Endothelial cell of umbilical vein (primary cell): ENCODE measurements around the gene NAV3. TPM values are rescaled to one million over a fixed set of nuclear protein-coding genes. Genes with fewer than 3 reads are reported as not detected.

ENCODE experiments used
- BruUV-seq: library from RNA; stranded (reverse); fragments of 400-500 nt; replicated peaks from 2 replicates; lab custom pipeline; 2021; lab: Mats Ljungman, UMichigan
- CTCF ChIA-PET: fragments of 300-600, 350-600 bp; sonication (Branson Sonifier 250); formaldehyde crosslinking; loops from one replicate; lab custom pipeline; 2021; ENCODE audit warnings: antibody characterized with exemption, inconsistent platforms; lab: Charles Lee
- POLR2A ChIA-PET: fragments of 300-600, 350-600 bp; sonication (Branson Sonifier 250); formaldehyde crosslinking; loops from one replicate; lab custom pipeline; 2021; ENCODE audit warnings: antibody characterized with exemption, inconsistent platforms; lab: Charles Lee
- DNase-seq: peaks from one replicate; pipeline ENCODE4 v3.0.0-alpha.2; 2011; ENCODE audit warnings: low read depth, low spot score
- FAIRE-seq: peaks from 2 replicates; lab custom pipeline; 2011; peaks lifted over from hg19 to GRCh38; lab: Jason Lieb, UNC
- H2AFZ ChIP-seq: 2 replicates; pipeline ENCODE4 v1.6.0; 2012; ENCODE audit warnings: low read depth, low read length, control low read depth, inconsistent platforms
- H3K27ac ChIP-seq: 2 replicates; pipeline ENCODE4 v1.5.1; 2011; ENCODE audit warnings: low read depth, mild to moderate bottlenecking, control low read depth, low read length, moderate library complexity; ENCODE audit not compliant: insufficient read depth
- H3K27me3 ChIP-seq, 2 experiments: 2 replicates each; pipeline versions ENCODE4 v1.6.0 to v1.6.1; 2011; ENCODE audit warnings: low read length in 2 of 2, mixed read lengths in 1 of 2; ENCODE audit not compliant: control insufficient read depth in 2 of 2, insufficient read depth in 2 of 2
- H3K36me3 ChIP-seq, 2 experiments: 2 replicates in 1 of 2; 3 replicates in 1 of 2; pipeline ENCODE4 v1.5.1; 2011; ENCODE audit warnings: low read length in 2 of 2, mild to moderate bottlenecking in 1 of 2, moderate library complexity in 1 of 2; ENCODE audit not compliant: control insufficient read depth in 2 of 2, insufficient read depth in 2 of 2; ENCODE audit errors: extremely low read depth in 1 of 2
- H3K4me1 ChIP-seq: 3 replicates; pipeline ENCODE4 v1.5.1; 2011; ENCODE audit warnings: mild to moderate bottlenecking, low read length; ENCODE audit not compliant: control insufficient read depth, insufficient read depth; ENCODE audit errors: extremely low read depth
- H3K4me2 ChIP-seq: 2 replicates; pipeline ENCODE4 v1.6.1; 2011; ENCODE audit warnings: low read length, control low read depth, mixed read lengths; ENCODE audit not compliant: insufficient read depth
- H3K4me3 ChIP-seq, 3 experiments: fragments of 200-600 bp in 1 of 3; sonication (generic), shearing (Covaris generic) in 1 of 3; replicated peaks in 1 of 3; 2 replicates each; pipeline ENCODE4 v1.5.1; 2011 to 2016; ENCODE audit warnings: control low read depth in 3 of 3, low read length in 3 of 3, mild to moderate bottlenecking in 2 of 3, inconsistent platforms in 1 of 3, low read depth in 1 of 3, moderate library complexity in 1 of 3; ENCODE audit not compliant: insufficient read depth in 1 of 3
- H3K79me2 ChIP-seq: 2 replicates; pipeline ENCODE4 v1.6.0; 2012; ENCODE audit warnings: low read length, inconsistent platforms; ENCODE audit not compliant: control insufficient read depth, insufficient read depth
- H3K9ac ChIP-seq: replicated peaks from 2 replicates; pipeline ENCODE3; 2011; ENCODE audit warnings: low read length, control low read depth; ENCODE audit not compliant: insufficient read depth; ENCODE audit errors: extremely low read depth
- H3K9me1 ChIP-seq: replicated peaks from 3 replicates; pipeline ENCODE4 v1.6.0; 2011; ENCODE audit warnings: mild to moderate bottlenecking, low read length; ENCODE audit not compliant: control insufficient read depth, insufficient read depth; ENCODE audit errors: extremely low read depth
- H3K9me3 ChIP-seq: replicated peaks from 2 replicates; pipeline ENCODE4 v1.5.1; 2012; ENCODE audit warnings: low read length, inconsistent platforms; ENCODE audit not compliant: control insufficient read depth, insufficient read depth
- H4K20me1 ChIP-seq: replicated peaks from 2 replicates; pipeline ENCODE3; 2011; ENCODE audit warnings: mild to moderate bottlenecking, low read length; ENCODE audit not compliant: control insufficient read depth, insufficient read depth; ENCODE audit errors: extremely low read depth
- EZH2 ChIP-seq: IDR thresholded peaks from 2 replicates; pipeline ENCODE4 v1.6.1; 2012; ENCODE audit warnings: borderline replicate concordance, low read depth, mild to moderate bottlenecking, moderate library complexity, low read length, inconsistent platforms; ENCODE audit not compliant: severe bottlenecking
- FOS ChIP-seq: IDR thresholded peaks from 2 replicates; pipeline ENCODE4 v1.6.1; 2011; ENCODE audit warnings: mild to moderate bottlenecking, low read length, moderate library complexity, borderline replicate concordance; ENCODE audit not compliant: insufficient read depth
- GATA2 ChIP-seq: IDR thresholded peaks from 2 replicates; pipeline ENCODE4 v1.7.0; 2011; ENCODE audit warnings: low read depth, mild to moderate bottlenecking, moderate library complexity, mixed read lengths, low read length; ENCODE audit not compliant: insufficient read length, insufficient read depth
- JUN ChIP-seq: IDR thresholded peaks from 2 replicates; pipeline ENCODE4 v1.6.1; 2011; ENCODE audit warnings: borderline replicate concordance, low read depth; ENCODE audit not compliant: insufficient read length, insufficient read depth
- MYC ChIP-seq: IDR thresholded peaks from one replicate; pipeline ENCODE4 v1.6.1; 2011; ENCODE audit warnings: mild to moderate bottlenecking, low read depth, low read length
- POLR2A ChIP-seq: IDR thresholded peaks from 2 replicates; pipeline ENCODE4 v1.6.1; 2012; ENCODE audit warnings: low read depth, mild to moderate bottlenecking, control low read depth, low read length
- POLR2AphosphoS5 ChIP-seq: IDR thresholded peaks from 2 replicates; pipeline ENCODE4 v1.6.1; 2012; ENCODE audit warnings: low read depth, mild to moderate bottlenecking, control low read depth, low read length, moderate library complexity; ENCODE audit not compliant: insufficient read depth
- dilution Hi-C: fragments of 300-500 bp; cut with MboI; formaldehyde crosslinking; loops from one replicate; pipeline ENCODE4 v1.15.0; 2019; ENCODE audit warnings: low sequenced_read_pairs; ENCODE audit not compliant: extremely low pct_ligation_motif_present
- intact Hi-C: fragments of 100-400 bp; cut with micrococcal nuclease; formaldehyde crosslinking; loops from one replicate; pipeline ENCODE4 v1.10.0; 2022
- polyA plus RNA-seq, 4 experiments: library from polyadenylated mRNA; depleted of rRNA in 3 of 4; stranded (reverse) in 3 of 4; unstranded in 1 of 4; fragments of >200 nt; gene quantifications; 2 replicates each; pipeline versions ENCODE4 v1.2.1 to v1.2.3, GENCODE V29; 2011 to 2012; ENCODE audit warnings: missing spikeins in 1 of 4
- total RNA-seq: library from RNA; stranded (reverse); gene quantifications from 2 replicates; pipeline ENCODE4 v1.2.3, GENCODE V29; 2021
- TF ChIP-seq, protein P1 (sequence below): IDR thresholded peaks from 2 replicates; pipeline ENCODE4 v1.6.1; 2011; ENCODE audit not compliant: insufficient read depth, insufficient read length
- TF ChIP-seq, protein P2 (sequence below), 2 donors: IDR thresholded peaks; 1 replicate in 1 of 2; 2 replicates in 1 of 2; pipeline ENCODE4 v1.5.1; 2011; ENCODE audit warnings: low read length in 2 of 2, mild to moderate bottlenecking in 2 of 2, moderate library complexity in 2 of 2, control low read depth in 1 of 2, inconsistent platforms in 1 of 2, low read depth in 1 of 2; ENCODE audit not compliant: insufficient read depth in 1 of 2; ENCODE audit errors: extremely low read depth in 1 of 2

Gene NAV3
- total and polyA plus RNA-seq, 2 donors (not counting 3 experiments of a cell fraction or from before 2014, with no cell fraction given) = 6.7 to 40.1 TPM

DNA sequence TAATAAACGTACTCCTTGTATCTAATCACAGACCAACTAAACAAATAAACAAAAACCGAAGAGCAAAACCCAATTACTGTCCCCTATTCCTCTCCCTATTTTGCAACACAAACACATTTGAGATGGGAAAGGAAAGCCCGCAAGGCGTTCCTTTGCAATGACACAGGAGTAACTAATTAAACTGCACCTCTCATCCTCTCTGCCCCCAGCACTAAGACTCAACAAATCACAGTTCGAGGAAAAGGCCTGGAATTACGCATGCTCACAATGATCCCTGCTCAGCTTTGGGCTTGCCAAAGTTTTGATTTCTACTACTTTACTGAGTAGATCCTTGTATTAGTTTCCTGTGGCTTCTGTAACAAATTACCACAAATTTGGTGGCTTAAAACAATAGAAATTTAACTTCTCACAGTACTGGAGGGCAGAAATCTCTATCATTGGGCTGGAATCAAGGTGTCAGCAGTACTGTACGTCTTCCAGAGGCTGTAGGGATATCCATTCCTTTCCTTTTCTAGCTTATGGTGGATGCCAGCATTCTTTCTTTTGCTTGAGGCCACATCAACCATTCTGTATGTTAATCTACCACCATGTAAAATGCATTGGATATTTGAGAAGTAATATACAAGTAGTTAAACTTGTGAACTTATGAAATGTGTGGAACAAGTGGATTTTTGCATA is 123.0 kb downstream of the NAV3 start:
- ChIA-PET POLR2A (no interaction called here), CTCF (interaction anchor here (1.2 to 1.8 kb wide), 5 partner anchors 11 to 46 kb away, joined by 4 to 7 read pairs (median 4); no protein-coding TSS in a partner anchor)
- DNase-seq = no peak
- no peak for TF ChIP-seq FOS
- no peak for TF ChIP-seq GATA2
- TF ChIP-seq, protein P1, sequence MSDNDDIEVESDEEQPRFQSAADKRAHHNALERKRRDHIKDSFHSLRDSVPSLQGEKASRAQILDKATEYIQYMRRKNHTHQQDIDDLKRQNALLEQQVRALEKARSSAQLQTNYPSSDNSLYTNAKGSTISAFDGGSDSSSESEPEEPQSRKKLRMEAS = no peak
- TF ChIP-seq POLR2A = no peak
- no peak for TF ChIP-seq JUN
- no peak for TF ChIP-seq POLR2AphosphoS5
- no peak for TF ChIP-seq EZH2
- TF ChIP-seq MYC = no peak
- TF ChIP-seq, protein P2, sequence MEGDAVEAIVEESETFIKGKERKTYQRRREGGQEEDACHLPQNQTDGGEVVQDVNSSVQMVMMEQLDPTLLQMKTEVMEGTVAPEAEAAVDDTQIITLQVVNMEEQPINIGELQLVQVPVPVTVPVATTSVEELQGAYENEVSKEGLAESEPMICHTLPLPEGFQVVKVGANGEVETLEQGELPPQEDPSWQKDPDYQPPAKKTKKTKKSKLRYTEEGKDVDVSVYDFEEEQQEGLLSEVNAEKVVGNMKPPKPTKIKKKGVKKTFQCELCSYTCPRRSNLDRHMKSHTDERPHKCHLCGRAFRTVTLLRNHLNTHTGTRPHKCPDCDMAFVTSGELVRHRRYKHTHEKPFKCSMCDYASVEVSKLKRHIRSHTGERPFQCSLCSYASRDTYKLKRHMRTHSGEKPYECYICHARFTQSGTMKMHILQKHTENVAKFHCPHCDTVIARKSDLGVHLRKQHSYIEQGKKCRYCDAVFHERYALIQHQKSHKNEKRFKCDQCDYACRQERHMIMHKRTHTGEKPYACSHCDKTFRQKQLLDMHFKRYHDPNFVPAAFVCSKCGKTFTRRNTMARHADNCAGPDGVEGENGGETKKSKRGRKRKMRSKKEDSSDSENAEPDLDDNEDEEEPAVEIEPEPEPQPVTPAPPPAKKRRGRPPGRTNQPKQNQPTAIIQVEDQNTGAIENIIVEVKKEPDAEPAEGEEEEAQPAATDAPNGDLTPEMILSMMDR (IDR thresholded peaks at IDR 0.05; ENCODE audit: extremely low read depth in 1 of 2, insufficient read depth in 1 of 2, low read depth in 1 of 2, low read length in 2 of 2) = no peak
- Histone ChIP-seq H3K4me1 (peaks cover 13% of the 10 kb centered on the region), H3K27ac (no peak overlapping the region), H3K9me1 (no peaks in the 10 kb centered on the region), H3K36me3 (peaks cover 0 to 3% of the 10 kb centered on the region in 2 experiments), H4K20me1 (no peaks in the 10 kb centered on the region), H3K27me3 (no peaks in the 10 kb centered on the region), H3K4me2 (peak overlapping the region; percentile 44), H3K79me2 (peaks cover 73% of the 10 kb centered on the region), H3K9me3 (no peaks in the 10 kb centered on the region), H3K4me3 (no peak overlapping the region), H2AFZ (no peak overlapping the region), H3K9ac (no peak overlapping the region)
- intact Hi-C loops = no loop called here
- no peak for FAIRE-seq
- dilution Hi-C loops = no loop called here
- no TSS peak for BruUV-seq
